Stomach (tissue), 9 donors: Measurements from ENCODE around the gene PPP1R2. TPM values are rescaled to one million over a fixed set of nuclear protein-coding genes. Genes with fewer than 3 reads are reported as not detected.

Experiments
- DNase-seq, 2 donors: peaks; one replicate each; pipeline versions ENCODE4 v3.0.0 to v3.0.0-alpha.2; 2013 to 2019
- H3K27ac ChIP-seq, 5 donors: fragments of 200-600 bp in 4 of 5; sonication (generic) in 4 of 5; one replicate each; pipeline ENCODE4 v1.5.1; 2013 to 2019; ENCODE audit warnings: mild to moderate bottlenecking in 1 of 5, moderate library complexity in 1 of 5
- H3K27me3 ChIP-seq, 3 donors: fragments of 200-600 bp; sonication (generic); one replicate each; pipeline ENCODE4 v1.5.1; 2017 to 2019; ENCODE audit warnings: mixed run types in 1 of 3
- H3K36me3 ChIP-seq, 4 donors: fragments of 200-600 bp; sonication (generic); 1 replicate in 3 of 4; 2 replicates in 1 of 4; pipeline ENCODE4 v1.5.1; 2016 to 2019
- H3K4me1 ChIP-seq, 4 donors: fragments of 200-600 bp; sonication (generic); one replicate each; pipeline ENCODE4 v1.5.1; 2016 to 2019
- H3K4me3 ChIP-seq, 4 donors: fragments of 200-600 bp; sonication (generic) in 3 of 4; one replicate each; pipeline ENCODE4 v1.5.1; 2016 to 2019; ENCODE audit warnings: mild to moderate bottlenecking in 1 of 4
- H3K9me3 ChIP-seq, 4 donors: fragments of 200-600 bp; sonication (generic); one replicate each; pipeline ENCODE4 v1.5.1; 2016 to 2019
- EP300 ChIP-seq: sonication (generic); formaldehyde crosslinking; IDR thresholded peaks from one replicate; pipeline ENCODE4 v1.6.1; 2017; ENCODE audit warnings: antibody characterized with exemption
- POLR2A ChIP-seq, 4 donors: fragments of 450-650 bp; IDR thresholded peaks; one replicate each; pipeline ENCODE4 v1.6.1; 2016; ENCODE audit warnings: antibody characterized with exemption in 4 of 4, control low read depth in 2 of 4, mild to moderate bottlenecking in 1 of 4, moderate library complexity in 1 of 4
- POLR2AphosphoS5 ChIP-seq, 3 donors: sonication (generic); formaldehyde crosslinking; IDR thresholded peaks; one replicate each; pipeline ENCODE4 v1.6.1; 2016; ENCODE audit warnings: antibody characterized with exemption in 3 of 3
- WGBS, 5 donors: extraction: QIAGEN DNeasy Blood & Tissue Kit in 3 of 5; methylation state at CpG; one replicate each; pipeline versions ENCODE4 v1.1.5 to v1.1.7; 2013 to 2018; 5-methylcytosine and 5-hydroxymethylcytosine counted together
- intact Hi-C: fragments of 100-400 bp; cut with DNase I; formaldehyde crosslinking; loops from one replicate; pipeline ENCODE4 v1.15.1; 2023; ENCODE audit warnings: low total_unique reads
- polyA plus RNA-seq, 3 donors: library from polyadenylated mRNA; stranded (reverse); fragments of 200-250 nt; gene quantifications; one replicate each; pipeline ENCODE4 v1.2.3, GENCODE V29; 2013
- total RNA-seq, 5 donors: library from RNA; depleted of rRNA; stranded (reverse); fragments of >200 nt; gene quantifications; one replicate each; pipeline versions ENCODE4 v1.1.0 to v1.2.3, GENCODE V29; 2014 to 2016
- TF ChIP-seq, protein P1 (sequence below), 7 experiments: fragments of 450-650 bp in 4 of 7; fragments of 200-600 bp in 3 of 7; sonication (generic) in 3 of 7; IDR thresholded peaks; one replicate each; pipeline ENCODE4 v1.5.1; 2016 to 2019; ENCODE audit warnings: antibody characterized with exemption in 7 of 7, control low read depth in 2 of 7, mild to moderate bottlenecking in 1 of 7
- donor health status: healthy with polysubstance abuse.
- donor health status: Bipolar disorder and iron deficiency.
- donor health status: healthy.

The PPP1R2 gene
- total and polyA plus RNA-seq, 8 donors, result 21.4 to 102 (median 42.9) TPM

DNA sequence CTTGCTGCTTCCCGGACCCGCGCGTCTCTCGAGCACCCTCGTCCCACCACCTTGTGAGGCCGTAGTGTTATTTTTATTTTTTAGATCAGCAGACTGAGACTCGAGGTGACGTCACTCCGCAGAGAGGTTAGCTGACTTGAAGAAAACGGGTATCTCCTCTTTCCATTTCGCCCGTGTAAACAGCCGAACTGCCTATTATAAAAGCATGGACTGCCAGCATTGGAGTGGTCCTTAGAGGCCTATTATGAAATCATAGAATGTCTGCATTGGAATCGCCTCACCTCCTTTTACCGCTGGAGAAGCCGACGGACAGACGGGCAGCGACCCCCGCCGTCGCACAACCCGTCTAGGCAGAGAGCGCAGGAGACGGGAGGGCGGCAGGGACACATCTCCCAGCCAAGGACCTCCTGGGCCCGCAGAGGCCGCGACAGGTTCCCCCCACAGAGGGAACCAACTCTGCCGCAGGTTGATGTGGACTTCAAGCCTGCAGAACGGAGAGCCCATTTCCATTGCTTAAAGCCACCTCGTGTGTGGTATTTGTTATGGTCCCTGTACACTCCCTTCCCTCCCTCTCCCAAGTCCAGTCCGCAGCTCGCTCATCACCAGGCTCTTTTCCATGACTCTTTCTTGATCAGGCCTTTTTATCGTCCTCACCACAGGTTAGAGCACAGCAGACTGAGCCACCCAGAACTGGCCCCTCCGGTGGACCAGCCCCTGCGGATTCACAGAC, 540 bp upstream of the PPP1R2 start:
- no peaks in the 10 kb centered on the region for H3K36me3 ChIP-seq
- no peaks in the 10 kb centered on the region for H3K27me3 ChIP-seq
- H3K4me1 ChIP-seq, result peaks cover 15 to 71% (median 52%) of the 10 kb centered on the region in 4 donors
- peak overlapping the region; percentile 68 to 95 (median 91) for H3K4me3 ChIP-seq
- no peak for DNase-seq
- 15 to 24% (median 17%) methylated on average over 38 of the region's 38 CpGs for WGBS, 5 donors
- H3K27ac ChIP-seq, result peak overlapping the region; percentile 28 to 97 (median 95)
- no peaks in the 10 kb centered on the region for H3K9me3 ChIP-seq
- TF ChIP-seq, protein P1, sequence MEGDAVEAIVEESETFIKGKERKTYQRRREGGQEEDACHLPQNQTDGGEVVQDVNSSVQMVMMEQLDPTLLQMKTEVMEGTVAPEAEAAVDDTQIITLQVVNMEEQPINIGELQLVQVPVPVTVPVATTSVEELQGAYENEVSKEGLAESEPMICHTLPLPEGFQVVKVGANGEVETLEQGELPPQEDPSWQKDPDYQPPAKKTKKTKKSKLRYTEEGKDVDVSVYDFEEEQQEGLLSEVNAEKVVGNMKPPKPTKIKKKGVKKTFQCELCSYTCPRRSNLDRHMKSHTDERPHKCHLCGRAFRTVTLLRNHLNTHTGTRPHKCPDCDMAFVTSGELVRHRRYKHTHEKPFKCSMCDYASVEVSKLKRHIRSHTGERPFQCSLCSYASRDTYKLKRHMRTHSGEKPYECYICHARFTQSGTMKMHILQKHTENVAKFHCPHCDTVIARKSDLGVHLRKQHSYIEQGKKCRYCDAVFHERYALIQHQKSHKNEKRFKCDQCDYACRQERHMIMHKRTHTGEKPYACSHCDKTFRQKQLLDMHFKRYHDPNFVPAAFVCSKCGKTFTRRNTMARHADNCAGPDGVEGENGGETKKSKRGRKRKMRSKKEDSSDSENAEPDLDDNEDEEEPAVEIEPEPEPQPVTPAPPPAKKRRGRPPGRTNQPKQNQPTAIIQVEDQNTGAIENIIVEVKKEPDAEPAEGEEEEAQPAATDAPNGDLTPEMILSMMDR (IDR thresholded peaks at IDR 0.05), result no peak
- no peak for TF ChIP-seq POLR2A (IDR thresholded peaks at IDR 0.05)
- TF ChIP-seq EP300, result no peak
- TF ChIP-seq POLR2AphosphoS5 (IDR thresholded peaks at IDR 0.05), result no peak
- intact Hi-C loops, result no loop called here

DNA sequence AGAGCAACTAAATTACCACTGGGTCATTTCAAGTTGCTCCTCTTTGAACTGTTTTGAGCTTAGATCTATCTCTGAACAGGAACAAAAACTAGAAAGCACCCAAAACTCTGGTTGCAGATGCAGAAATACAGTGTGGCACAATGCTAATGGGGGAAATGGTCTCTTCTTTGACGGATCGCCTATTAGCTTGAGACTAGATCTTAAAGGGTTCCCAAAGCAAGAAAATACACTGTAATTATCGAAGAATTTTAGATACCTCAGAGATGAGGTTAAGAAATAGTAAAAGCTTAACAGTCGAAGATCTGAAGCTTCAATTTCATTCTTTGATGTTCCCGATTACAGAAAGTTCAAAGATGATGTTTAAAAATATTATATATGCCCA, 818 bp downstream of the PPP1R2 start:
- no peaks in the 10 kb centered on the region for H3K36me3 ChIP-seq
- peaks cover 15 to 79% (median 56%) of the 10 kb centered on the region in 4 donors for H3K4me1 ChIP-seq
- DNase-seq, result peak in 1 of 2 donors; percentile 48
- no peaks in the 10 kb centered on the region for H3K27me3 ChIP-seq
- 0 to 1% (median 0%) methylated on average over 5 of the region's 5 CpGs for WGBS, 5 donors
- peak overlapping the region; percentile 68 to 95 (median 91) for H3K4me3 ChIP-seq
- H3K9me3 ChIP-seq, result no peaks in the 10 kb centered on the region
- TF ChIP-seq POLR2A (IDR thresholded peaks at IDR 0.05) (no peak), POLR2AphosphoS5 (IDR thresholded peaks at IDR 0.05) (no peak), EP300 (no peak)
- TF ChIP-seq, protein P1 (IDR thresholded peaks at IDR 0.05), result no peak
- H3K27ac ChIP-seq, result peak overlapping the region in 4 of 5 donors; percentile 95 to 97 (median 96)
- intact Hi-C loops, result no loop called here

DNA sequence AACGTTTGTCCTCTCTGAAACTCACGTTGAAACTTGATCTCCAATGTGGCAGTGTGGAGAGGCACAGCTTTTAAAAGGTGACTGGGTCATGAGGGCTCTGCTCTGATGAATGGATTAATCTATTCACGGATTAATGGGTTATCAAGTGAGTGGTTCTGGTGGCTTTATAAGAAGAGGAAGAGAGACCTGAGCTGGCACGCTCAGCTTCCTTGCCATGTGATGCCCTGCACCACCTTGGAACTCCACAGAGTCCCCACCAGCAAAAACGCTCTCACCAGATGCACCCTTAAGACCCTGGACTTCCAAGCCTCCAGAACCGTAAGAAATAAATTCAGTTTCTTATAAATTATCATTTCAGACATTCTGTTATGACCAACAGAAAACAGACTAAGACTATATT, 2.6 kb downstream of the PPP1R2 start:
- no peak for DNase-seq
- Histone ChIP-seq H3K36me3 (no peaks in the 10 kb centered on the region), H3K27ac (no peak overlapping the region), H3K4me1 (peaks cover 6 to 64% (median 46%) of the 10 kb centered on the region in 4 donors), H3K27me3 (no peaks in the 10 kb centered on the region), H3K9me3 (no peaks in the 10 kb centered on the region), H3K4me3 (peak overlapping the region in 2 of 4 donors; percentile 68 to 90)
- 30 to 48% (median 41%) methylated on average over 6 of the region's 6 CpGs for WGBS, 5 donors
- TF ChIP-seq POLR2A (IDR thresholded peaks at IDR 0.05) (no peak), POLR2AphosphoS5 (IDR thresholded peaks at IDR 0.05) (no peak), EP300 (no peak)
- TF ChIP-seq, protein P1 (IDR thresholded peaks at IDR 0.05), result no peak
- intact Hi-C loops, result no loop called here

DNA sequence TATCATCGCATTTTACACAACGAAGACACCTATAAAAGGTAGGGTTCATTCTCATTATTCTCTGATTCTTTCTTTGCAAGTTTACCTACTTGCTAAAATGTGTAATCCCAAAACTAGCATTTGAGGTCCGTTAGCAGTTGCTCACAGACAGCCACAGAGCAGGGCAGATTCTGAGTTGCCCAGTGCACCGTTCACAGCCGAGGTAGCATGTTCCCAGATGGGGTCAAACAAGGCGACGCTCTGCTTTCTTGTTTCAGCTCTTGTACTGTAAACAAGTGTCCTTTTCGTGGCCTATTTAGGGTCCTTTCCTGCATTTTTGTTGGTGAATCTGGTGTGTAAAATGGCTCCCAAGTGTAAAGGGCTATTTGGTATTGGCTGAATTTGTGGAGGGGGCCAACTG, 3.1 kb downstream of the PPP1R2 start:
- H3K4me3 ChIP-seq, result peak overlapping the region in 1 of 4 donors; percentile 90
- no peak overlapping the region for H3K27ac ChIP-seq
- intact Hi-C loops, result no loop called here
- WGBS, 5 donors, result 67 to 76% (median 74%) methylated on average over 8 of the region's 8 CpGs
- no peaks in the 10 kb centered on the region for H3K27me3 ChIP-seq
- peaks cover 6 to 63% (median 46%) of the 10 kb centered on the region in 4 donors for H3K4me1 ChIP-seq
- H3K9me3 ChIP-seq, result no peaks in the 10 kb centered on the region
- no peaks in the 10 kb centered on the region for H3K36me3 ChIP-seq
- TF ChIP-seq POLR2A (IDR thresholded peaks at IDR 0.05) (no peak), EP300 (no peak), POLR2AphosphoS5 (IDR thresholded peaks at IDR 0.05) (no peak)
- TF ChIP-seq, protein P1 (IDR thresholded peaks at IDR 0.05), result no peak
- DNase-seq, result no peak
